22Rv1 (cell line): Measurements from ENCODE around the gene TRPM3.

Experiments used
- CTCF ChIP-seq: fragments of 450-650 bp; IDR thresholded peaks from 2 replicates; pipeline ENCODE4 v1.5.1; 2017; ENCODE audit warnings: mild to moderate bottlenecking
- ZFX ChIP-seq: fragments of 450-650 bp; IDR thresholded peaks from 2 replicates; pipeline ENCODE4 v1.6.1; 2017; ENCODE audit warnings: antibody characterized with exemption, borderline replicate concordance

DNA sequence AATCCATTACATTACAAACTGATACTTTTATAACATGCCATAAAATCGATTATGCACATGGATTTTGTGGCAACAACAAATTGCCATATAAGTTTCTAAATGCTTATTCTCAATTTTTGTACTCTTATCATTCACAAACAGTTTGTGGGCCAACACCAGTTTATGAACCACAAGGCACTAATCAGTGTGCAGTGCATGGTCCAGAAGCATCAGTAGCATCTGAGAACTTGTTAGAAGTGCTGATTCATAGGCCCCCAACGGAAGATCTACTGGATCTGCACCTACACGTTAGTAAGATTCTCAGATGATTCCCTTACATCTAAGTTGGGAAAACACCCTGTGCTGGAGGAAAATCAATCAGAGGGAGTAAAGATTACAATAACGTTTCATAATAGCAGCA lies 242.8 kb downstream of the TRPM3 start:
- no peak for TF ChIP-seq CTCF
- TF ChIP-seq ZFX, result no peak
